H1 (cell line): ENCODE results near the gene AADACL2. TPM values are rescaled to one million over a fixed set of nuclear protein-coding genes. Genes with fewer than 3 reads are reported as not detected.

ENCODE experiments used
- CTCF ChIA-PET: fragments of 300-600 bp; sonication (Branson Sonifier 250); formaldehyde crosslinking; loops from one replicate; lab custom pipeline; 2021; ENCODE audit not compliant: partially characterized antibody; lab: Charles Lee
- POLR2A ChIA-PET: fragments of 300-600 bp; sonication (Branson Sonifier 250); formaldehyde crosslinking; loops from one replicate; lab custom pipeline; 2021; ENCODE audit warnings: inconsistent platforms; ENCODE audit not compliant: partially characterized antibody; lab: Charles Lee
- DNase-seq, 2 experiments: peaks; one replicate each; pipeline versions ENCODE4 v3.0.0 to v3.0.0-alpha.2; 2010 to 2022; ENCODE audit warnings: low spot score in 2 of 2, low read depth in 1 of 2, mixed read lengths in 1 of 2
- FAIRE-seq: peaks from 2 replicates; lab custom pipeline; 2011; peaks lifted over from hg19 to GRCh38; lab: Jason Lieb, UNC
- H2AFZ ChIP-seq: 2 replicates; pipeline ENCODE4 v1.8.1; 2012; ENCODE audit warnings: low read length, inconsistent platforms
- H2AK5ac ChIP-seq: 2 replicates; pipeline ENCODE4 v1.6.1; 2013; ENCODE audit warnings: low read depth, low read length
- H2BK120ac ChIP-seq: replicated peaks from 2 replicates; pipeline ENCODE3; 2013; ENCODE audit warnings: low read depth, low read length, inconsistent platforms
- H2BK12ac ChIP-seq: 2 replicates; pipeline ENCODE4 v1.6.1; 2013; ENCODE audit warnings: low read depth, low read length
- H2BK15ac ChIP-seq: 2 replicates; pipeline ENCODE4 v1.6.1; 2013; ENCODE audit warnings: low read length
- H2BK20ac ChIP-seq: 2 replicates; pipeline ENCODE4 v1.6.1; 2013; ENCODE audit warnings: low read length
- H2BK5ac ChIP-seq: 2 replicates; pipeline ENCODE4 v1.6.1; 2013; ENCODE audit warnings: low read depth, low read length
- H3K14ac ChIP-seq: 2 replicates; pipeline ENCODE4 v1.6.1; 2013; ENCODE audit warnings: inconsistent platforms; ENCODE audit not compliant: insufficient read length
- H3K18ac ChIP-seq: 2 replicates; pipeline ENCODE4 v1.6.1; 2013; ENCODE audit warnings: low read length; ENCODE audit errors: extremely low read depth
- H3K23ac ChIP-seq: 2 replicates; pipeline ENCODE4 v1.6.1; 2013; ENCODE audit warnings: inconsistent platforms; ENCODE audit not compliant: insufficient read length
- H3K23me2 ChIP-seq: 2 replicates; pipeline ENCODE4 v1.6.1; 2013; ENCODE audit warnings: low read depth, low read length
- H3K27ac ChIP-seq: 2 replicates; pipeline ENCODE4 v1.6.1; 2011; ENCODE audit warnings: low read depth, low read length, inconsistent platforms
- H3K27me3 ChIP-seq, 4 experiments: replicated peaks in 1 of 4; 1 replicate in 1 of 4; 2 replicates in 3 of 4; pipeline versions ENCODE4 v1.6.1 to v1.8.1; 2011 to 2013; ENCODE audit warnings: low read length in 3 of 4, mild to moderate bottlenecking in 3 of 4, inconsistent platforms in 2 of 4, mixed read lengths in 2 of 4, moderate library complexity in 1 of 4; ENCODE audit not compliant: control insufficient read depth in 3 of 4, insufficient read depth in 3 of 4; ENCODE audit errors: extremely low read depth in 1 of 4
- H3K36me3 ChIP-seq, 4 experiments: 2 replicates each; pipeline versions ENCODE4 v1.6.1 to v1.8.1; 2011 to 2013; ENCODE audit warnings: mild to moderate bottlenecking in 4 of 4, low read length in 3 of 4, moderate library complexity in 2 of 4, control low read depth in 1 of 4, inconsistent platforms in 1 of 4; ENCODE audit not compliant: insufficient read depth in 4 of 4, control insufficient read depth in 2 of 4
- H3K4ac ChIP-seq: replicated peaks from 2 replicates; pipeline ENCODE3; 2013; ENCODE audit warnings: low read length, low read depth, mixed read lengths, inconsistent platforms; ENCODE audit not compliant: insufficient read length
- H3K4me1 ChIP-seq, 4 experiments: replicated peaks in 1 of 4; 1 replicate in 1 of 4; 2 replicates in 3 of 4; pipeline versions ENCODE4 v1.6.1 to v1.8.1; 2011 to 2013; ENCODE audit warnings: low read length in 3 of 4, inconsistent platforms in 2 of 4, mixed read lengths in 1 of 4; ENCODE audit not compliant: insufficient read depth in 4 of 4, control insufficient read depth in 3 of 4
- H3K4me2 ChIP-seq, 2 experiments: 2 replicates each; pipeline versions ENCODE4 v1.6.1 to v1.8.1; 2011 to 2013; ENCODE audit warnings: low read depth in 2 of 2, low read length in 2 of 2, control low read depth in 1 of 2, inconsistent platforms in 1 of 2, mild to moderate bottlenecking in 1 of 2; ENCODE audit not compliant: insufficient read depth in 1 of 2
- H3K4me3 ChIP-seq, 4 experiments: fragments of 200-600, 300-600 bp in 1 of 4; sonication (generic), shearing (Covaris generic), sonication (Bioruptor Twin) in 1 of 4; 2 replicates each; pipeline versions ENCODE4 v1.5.1 to v1.8.1; 2011 to 2016; ENCODE audit warnings: low read length in 4 of 4, low read depth in 3 of 4, control low read depth in 2 of 4, inconsistent platforms in 2 of 4, mild to moderate bottlenecking in 2 of 4, mixed read lengths in 1 of 4, moderate library complexity in 1 of 4; ENCODE audit not compliant: insufficient read depth in 2 of 4; ENCODE audit errors: extremely low read depth in 1 of 4
- H3K56ac ChIP-seq: replicated peaks from 2 replicates; pipeline ENCODE3; 2013; ENCODE audit warnings: low read depth, mild to moderate bottlenecking, mixed read lengths, low read length, inconsistent platforms; ENCODE audit not compliant: insufficient read length
- H3K79me1 ChIP-seq: 2 replicates; pipeline ENCODE4 v1.6.1; 2013; ENCODE audit warnings: low read depth, low read length, control low read depth
- H3K79me2 ChIP-seq, 2 experiments: 2 replicates each; pipeline versions ENCODE4 v1.6.1 to v1.8.1; 2012 to 2013; ENCODE audit warnings: low read length in 2 of 2, mild to moderate bottlenecking in 2 of 2, inconsistent platforms in 1 of 2; ENCODE audit not compliant: insufficient read depth in 2 of 2, control insufficient read depth in 1 of 2
- H3K9ac ChIP-seq, 4 experiments: replicated peaks in 1 of 4; 1 replicate in 1 of 4; 2 replicates in 3 of 4; pipeline versions ENCODE4 v1.6.1 to v1.8.1; 2011 to 2013; ENCODE audit warnings: low read depth in 3 of 4, low read length in 3 of 4, control low read depth in 2 of 4, mild to moderate bottlenecking in 2 of 4, moderate library complexity in 2 of 4, inconsistent platforms in 1 of 4; ENCODE audit errors: extremely low read depth in 1 of 4
- H3K9me3 ChIP-seq, 2 experiments: 2 replicates each; pipeline versions ENCODE4 v1.6.1 to v1.8.1; 2012 to 2013; ENCODE audit warnings: mild to moderate bottlenecking in 2 of 2, moderate library complexity in 2 of 2, control low read depth in 1 of 2, inconsistent platforms in 1 of 2, low read depth in 1 of 2, low read length in 1 of 2, mixed read lengths in 1 of 2; ENCODE audit not compliant: insufficient read depth in 2 of 2
- H4K20me1 ChIP-seq, 2 experiments: replicated peaks in 1 of 2; 2 replicates each; pipeline versions ENCODE3 to v1.8.1; 2011 to 2013; ENCODE audit warnings: inconsistent platforms in 2 of 2, low read length in 2 of 2, mild to moderate bottlenecking in 1 of 2; ENCODE audit not compliant: insufficient read depth in 2 of 2, control insufficient read depth in 1 of 2
- H4K5ac ChIP-seq: 2 replicates; pipeline ENCODE4 v1.6.1; 2013; ENCODE audit warnings: low read length, low read depth, mixed read lengths, inconsistent platforms; ENCODE audit not compliant: insufficient read length
- H4K8ac ChIP-seq: 2 replicates; pipeline ENCODE4 v1.8.0; 2013; ENCODE audit warnings: mild to moderate bottlenecking, moderate library complexity, low read length, inconsistent platforms; ENCODE audit not compliant: insufficient read depth; ENCODE audit errors: extremely low read depth
- H4K91ac ChIP-seq: replicated peaks from 2 replicates; pipeline ENCODE3; 2013; ENCODE audit warnings: low read length, mixed read lengths, inconsistent platforms; ENCODE audit not compliant: insufficient read length
- RNF2 ChIP-seq: fragments of 200-900, 300-1000 bp; sonication (generic); IDR thresholded peaks from 2 replicates; pipeline ENCODE4 v1.7.1; 2016; ENCODE audit warnings: borderline replicate concordance, low read depth, mild to moderate bottlenecking, antibody characterized with exemption, low read length; ENCODE audit not compliant: poor library complexity, severe bottlenecking; ENCODE audit errors: missing control alignments
- polyA plus RNA-seq, 7 experiments: library from polyadenylated mRNA; depleted of rRNA in 3 of 7; stranded (reverse) in 5 of 7; unstranded in 2 of 7; fragments of >200 nt in 5 of 7; fragments of 200-250 nt in 2 of 7; gene quantifications; 1 replicate in 5 of 7; 2 replicates in 1 of 7; 4 replicates in 1 of 7; pipeline versions ENCODE4 v1.2.1 to v1.2.3, GENCODE V29; 2011 to 2013; ENCODE audit warnings: missing spikeins in 2 of 7, mixed read lengths in 2 of 7
- total RNA-seq: library from RNA; stranded (reverse); fragmentation: NEBNext Ultra II Directional; extraction: Animal tissue kit (Norgen Biotek cat#: 25700); gene quantifications from 2 replicates; pipeline ENCODE4 v1.2.1, GENCODE V29; 2021

The AADACL2 gene
- total and polyA plus RNA-seq, 2 of the 8 experiments (the other 6 are each of a cell fraction or from before 2014, with no cell fraction given) = not detected

DNA sequence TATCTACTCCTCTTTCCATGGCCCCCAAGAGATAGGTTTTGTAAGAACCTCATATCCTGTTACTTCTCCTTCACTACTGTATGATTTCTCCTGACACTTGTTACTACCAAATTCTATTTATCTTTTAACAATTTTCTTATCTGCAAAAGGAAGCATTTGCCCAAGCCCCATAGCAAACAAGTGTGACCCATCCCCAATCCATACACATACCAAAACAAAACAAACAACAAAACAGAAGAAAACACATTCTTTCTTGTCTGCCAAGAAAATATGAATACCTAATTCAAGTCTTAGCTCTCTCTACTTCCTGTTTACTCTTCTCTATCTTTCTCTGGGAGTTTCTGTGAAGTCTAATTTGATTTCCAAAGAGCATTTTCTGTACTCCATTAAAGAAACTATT lies 41.2 kb downstream of the AADACL2 start:
- Histone ChIP-seq H4K91ac (no peak overlapping the region), H2BK120ac (no peak overlapping the region), H2BK15ac (no peak overlapping the region), H3K9me3 (no peaks in the 10 kb centered on the region), H4K20me1 (no peaks in the 10 kb centered on the region), H3K14ac (no peak overlapping the region), H2BK20ac (no peak overlapping the region), H3K79me1 (no peaks in the 10 kb centered on the region), H4K8ac (no peak overlapping the region), H3K18ac (no peak overlapping the region), H3K4me3 (no peak overlapping the region), H4K5ac (no peak overlapping the region), H2AFZ (no peak overlapping the region), H2AK5ac (no peak overlapping the region), H3K27me3 (no peaks in the 10 kb centered on the region), H3K36me3 (no peaks in the 10 kb centered on the region), H3K9ac (no peak overlapping the region), H3K4me1 (no peaks in the 10 kb centered on the region), H3K23ac (no peak overlapping the region), H3K23me2 (no peaks in the 10 kb centered on the region; the same call in 1 of the 2 replicates), H2BK12ac (no peak overlapping the region), H3K4ac (no peak overlapping the region), H2BK5ac (no peak overlapping the region), H3K4me2 (no peak overlapping the region), H3K56ac (no peak overlapping the region), H3K27ac (no peak overlapping the region), H3K79me2 (no peaks in the 10 kb centered on the region)
- no peak for TF ChIP-seq RNF2
- no peak for DNase-seq
- no peak for FAIRE-seq
- CTCF ChIA-PET = interaction anchor here (0.9 kb wide), 1 partner anchor 144 kb away, joined by 3 read pairs; no protein-coding TSS in a partner anchor
- POLR2A ChIA-PET = no interaction called here
